Measurements from ENCODE around the gene GLP1R.
"Not testable (repeated sequence)": the region's sequence is repeated elsewhere in the genome, so short reads cannot be mapped to it uniquely, and the experiment has no call there.

- not testable (repeated sequence) for TF ChIP-seq POLR2A, CTCF (IDR thresholded peaks at IDR 0.05)
Measured at GRCh38 chr6:39134761-39135160, 86.2 kb downstream of the GLP1R start.

Data from breast epithelium (tissue), 3 donors.